ENCODE results near the gene TEAD2. TPM values are rescaled to one million over a fixed set of nuclear protein-coding genes. Genes with fewer than 3 reads are reported as not detected.

TEAD2 gene
- total RNA-seq (2014; rRNA removed; shearing (Covaris generic)), result 29.0 and 31.0 TPM in 2 replicates

- DNase-seq (ENCODE audit: low read depth), result peak; percentile 78
Measured at GRCh38 chr19:49362048-49362928, at the start of gene TEAD2. Gene TEAD2, minus strand, starts transcription at chr19:49362416. Its CDS starts 2,341 bp downstream, at chr19:49360075.

GRCh38 chr19:49411681-49412326, 49.6 kb upstream of the TEAD2 start:
- no peak for DNase-seq (ENCODE audit: low read depth)

- no peak for DNase-seq (ENCODE audit: low read depth)
Measured at GRCh38 chr19:49409441-49410029, 47.3 kb upstream of the TEAD2 start.

GRCh38 chr19:49408816-49409440, 46.7 kb upstream of the TEAD2 start:
- DNase-seq (ENCODE audit: low read depth), result peak; percentile 61

GRCh38 chr19:49407482-49408015, 45.3 kb upstream of the TEAD2 start:
- DNase-seq (ENCODE audit: low read depth), result no peak

- no peak for DNase-seq (ENCODE audit: low read depth)
Measured at GRCh38 chr19:49407079-49407478, 44.9 kb upstream of the TEAD2 start.

GRCh38 chr19:49403404-49404187, 41.4 kb upstream of the TEAD2 start:
- DNase-seq (ENCODE audit: low read depth), result peak; percentile 38

GRCh38 chr19:49400029-49400428, 37.8 kb upstream of the TEAD2 start:
- DNase-seq (ENCODE audit: low read depth), result no peak

GRCh38 chr19:49398931-49399330, 36.7 kb upstream of the TEAD2 start:
- no peak for DNase-seq (ENCODE audit: low read depth)

GRCh38 chr19:49398001-49398615, 35.9 kb upstream of the TEAD2 start:
- DNase-seq (ENCODE audit: low read depth), result no peak

GRCh38 chr19:49396738-49397505, 34.7 kb upstream of the TEAD2 start:
- no peak for DNase-seq (ENCODE audit: low read depth)

- DNase-seq (ENCODE audit: low read depth), result no peak
Measured at GRCh38 chr19:49395581-49396407, 33.6 kb upstream of the TEAD2 start.

- no peak for DNase-seq (ENCODE audit: low read depth)
Measured at GRCh38 chr19:49393881-49394280, 31.7 kb upstream of the TEAD2 start.

GRCh38 chr19:49391581-49392399, 29.6 kb upstream of the TEAD2 start:
- peak; percentile 87 for DNase-seq (ENCODE audit: low read depth)

GRCh38 chr19:49390929-49391359, 28.7 kb upstream of the TEAD2 start:
- no peak for DNase-seq (ENCODE audit: low read depth)

- DNase-seq (ENCODE audit: low read depth), result no peak
Measured at GRCh38 chr19:49390131-49390928, 28.1 kb upstream of the TEAD2 start.

GRCh38 chr19:49389406-49389805, 27.2 kb upstream of the TEAD2 start:
- no peak for DNase-seq (ENCODE audit: low read depth)

Measured in Daoy (cell line).